ENCODE measurements around the gene DEFB110. TPM values are rescaled to one million over a fixed set of nuclear protein-coding genes. Genes with fewer than 3 reads are reported as not detected.

The DEFB110 gene
- total RNA-seq, 1 donor from 2014 or later = not detected

Other genes with a start within 250 kb of the DEFB110 start
- not detected in 2 replicates for gene PGK2, start 234.7 kb downstream of the DEFB110 start, total RNA-seq
- gene CRISP1, start 155.5 kb downstream of the DEFB110 start, total RNA-seq = not detected in 2 replicates
- gene DEFB114, start 57.8 kb downstream of the DEFB110 start, total RNA-seq = not detected in 2 replicates
- gene DEFB113, start 52.4 kb downstream of the DEFB110 start, total RNA-seq = not detected in 2 replicates
- gene DEFB112, start 27.9 kb upstream of the DEFB110 start, total RNA-seq = not detected in 2 replicates